NCI-H345 treated with DMSO at 0.1 percent for 48 hours (cell line): ENCODE data around the gene ZNF169.
"Not testable (repeated sequence)": the region's sequence is repeated elsewhere in the genome, so short reads cannot be mapped to it uniquely, and the experiment has no call there.

Experiments used
- DNase-seq: peaks from one replicate; lab custom pipeline; 2025; ENCODE audit not compliant: unreplicated experiment; lab: John Stamatoyannopoulos, UW

The ZNF169 gene

GRCh38 chr9:94286116-94286515, 27.0 kb downstream of the ZNF169 start:
- no peak for DNase-seq

DNA sequence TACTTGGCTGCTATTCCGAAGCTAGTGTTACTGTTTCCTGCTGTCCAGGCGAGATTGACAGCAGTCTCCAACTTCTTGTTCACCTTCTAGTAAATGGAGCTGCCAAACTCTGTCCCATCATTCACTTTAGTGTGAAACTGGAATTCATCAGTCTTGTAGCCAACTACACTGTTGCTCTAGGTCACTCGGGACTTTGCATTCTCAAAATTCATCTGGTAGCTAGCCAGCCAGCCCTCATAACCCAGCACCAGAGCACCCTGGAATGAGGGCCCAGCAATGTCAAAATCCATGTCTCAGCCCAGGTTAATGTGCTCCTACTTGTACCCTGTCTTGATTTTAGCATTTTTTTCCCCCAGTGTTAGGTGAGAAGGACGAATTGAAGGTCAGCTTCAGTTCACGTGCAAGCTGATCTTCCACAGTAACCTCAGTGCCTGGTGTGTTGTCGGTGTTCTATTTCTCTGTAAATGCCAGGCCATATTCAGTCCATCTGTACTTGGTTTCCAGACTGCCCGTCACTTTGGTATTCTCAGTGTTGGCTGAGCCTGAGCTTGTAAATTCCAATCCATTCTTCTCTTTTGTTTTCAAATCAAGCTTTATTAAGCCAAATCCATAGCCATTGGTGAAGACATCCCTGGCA, 28.9 kb downstream of the ZNF169 start:
- no peak for DNase-seq

- no peak for DNase-seq
These were observed 30.6 kb downstream of the ZNF169 start for GRCh38 chr9:94289691-94290090.

GRCh38 chr9:94298949-94299599, 40.0 kb downstream of the ZNF169 start:
- DNase-seq = no peak

GRCh38 chr9:94300470-94301301, 41.6 kb downstream of the ZNF169 start:
- DNase-seq = no peak

DNA sequence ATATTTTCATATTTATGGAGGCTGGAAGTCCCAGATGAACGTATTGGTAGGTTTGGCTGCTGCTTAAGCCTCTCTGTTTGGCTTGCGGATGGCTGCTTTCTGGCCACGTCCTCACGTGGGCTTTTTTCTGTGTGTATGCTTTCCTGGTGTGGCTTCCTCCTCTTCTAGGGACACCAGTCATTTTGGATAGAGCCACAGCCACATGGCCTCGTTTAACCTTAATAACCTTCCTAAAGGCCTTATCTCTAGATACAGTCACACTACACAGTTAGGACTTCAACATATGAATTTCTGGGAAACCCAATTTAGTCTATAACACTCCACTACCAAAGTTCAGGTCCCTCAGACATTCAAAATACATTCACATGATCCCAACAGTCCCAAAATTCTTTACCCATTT, 42.5 kb downstream of the ZNF169 start:
- DNase-seq = no peak

DNA sequence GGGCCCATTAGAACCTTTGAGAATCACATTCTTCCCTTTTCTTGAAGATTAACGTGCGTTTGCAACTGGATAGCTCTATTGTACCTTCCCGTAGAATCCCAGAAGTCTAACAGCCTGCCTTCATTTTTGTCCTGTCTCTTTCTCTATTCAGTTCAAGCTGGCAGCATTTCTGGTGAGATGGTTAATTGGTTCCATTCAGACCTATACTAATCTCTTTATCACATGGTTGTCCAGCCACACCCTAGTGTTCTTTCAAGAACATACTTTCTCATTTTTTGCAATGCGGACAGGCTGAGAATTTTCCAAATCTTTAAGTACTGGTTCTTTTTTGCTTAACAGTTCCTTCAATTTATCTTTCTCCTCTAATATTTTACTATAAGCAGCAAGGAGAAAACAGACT, 43.3 kb downstream of the ZNF169 start:
- no peak for DNase-seq

GRCh38 chr9:94303321-94303720, 44.2 kb downstream of the ZNF169 start:
- DNase-seq = no peak

GRCh38 chr9:94315034-94315984, 56.2 kb downstream of the ZNF169 start:
- DNase-seq = not testable (repeated sequence)

GRCh38 chr9:94316236-94316635, 57.1 kb downstream of the ZNF169 start:
- DNase-seq = not testable (repeated sequence)

DNA sequence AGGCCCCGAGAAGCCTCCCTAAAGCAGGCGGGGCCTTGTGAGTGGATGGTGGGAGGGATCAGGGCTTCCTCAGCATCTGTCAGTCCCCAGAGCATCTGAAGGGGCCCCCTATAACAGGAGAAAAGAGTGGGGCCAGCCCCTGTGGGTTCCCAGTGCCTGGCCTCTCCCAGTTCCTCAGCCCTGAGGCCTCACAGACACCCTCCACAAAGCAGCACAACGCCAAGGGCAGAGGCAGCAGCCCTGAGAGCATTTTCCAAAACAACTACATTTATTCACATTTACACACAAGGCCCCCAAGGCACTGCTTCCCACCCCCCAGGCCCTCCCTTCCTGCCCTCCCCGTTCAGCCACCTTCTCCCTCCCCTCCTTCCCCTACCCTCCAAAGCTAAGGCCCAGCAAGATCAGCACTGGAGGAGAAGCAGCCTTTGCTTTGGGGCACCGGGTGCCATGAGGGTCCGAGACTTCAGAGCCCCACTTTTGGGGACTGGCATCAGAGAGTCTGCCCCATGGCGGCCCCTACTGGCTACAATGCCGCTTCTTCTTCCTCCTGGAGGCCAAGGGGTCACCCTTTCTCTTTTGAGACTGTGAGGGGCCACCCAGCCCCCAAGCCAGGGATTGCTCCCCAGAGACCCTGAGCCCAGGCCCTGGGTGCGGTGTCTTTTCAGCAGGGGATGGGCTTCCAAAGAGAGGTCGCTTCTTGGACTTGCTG, 59.0 kb downstream of the ZNF169 start:
- not testable (repeated sequence) for DNase-seq

GRCh38 chr9:94322342-94322940, 63.3 kb downstream of the ZNF169 start:
- not testable (repeated sequence) for DNase-seq

DNA sequence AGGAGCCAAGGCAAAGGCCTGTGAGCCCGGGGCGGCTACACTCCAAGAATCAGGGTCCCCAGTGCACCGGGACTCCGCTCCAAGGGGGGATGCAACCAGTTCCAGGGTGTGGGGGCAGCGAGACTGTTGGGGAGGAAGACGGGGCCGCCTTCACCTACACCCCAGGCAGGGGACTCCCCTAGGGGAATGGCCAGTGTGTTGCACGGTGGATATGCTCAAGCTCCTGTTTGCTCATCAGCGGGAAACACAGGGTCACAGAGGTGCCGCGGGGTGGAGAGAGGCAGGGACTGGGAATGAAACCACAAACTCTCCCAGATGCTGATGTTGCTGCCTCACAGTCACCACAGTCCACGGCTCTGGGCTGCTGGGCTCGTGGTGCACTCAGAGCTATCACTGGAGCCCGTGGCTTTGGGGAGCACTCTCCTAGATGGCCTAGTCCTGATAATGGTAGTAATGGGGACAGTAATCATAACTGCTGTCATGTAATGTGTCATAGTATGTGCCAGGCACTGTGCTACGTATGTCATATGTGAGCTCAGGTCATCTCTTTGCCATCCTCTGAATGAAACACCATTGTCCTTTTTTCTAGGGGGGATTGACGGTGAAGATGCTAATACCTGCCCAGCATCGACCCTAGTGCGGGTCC, 64.2 kb downstream of the ZNF169 start:
- DNase-seq = not testable (repeated sequence)

DNA sequence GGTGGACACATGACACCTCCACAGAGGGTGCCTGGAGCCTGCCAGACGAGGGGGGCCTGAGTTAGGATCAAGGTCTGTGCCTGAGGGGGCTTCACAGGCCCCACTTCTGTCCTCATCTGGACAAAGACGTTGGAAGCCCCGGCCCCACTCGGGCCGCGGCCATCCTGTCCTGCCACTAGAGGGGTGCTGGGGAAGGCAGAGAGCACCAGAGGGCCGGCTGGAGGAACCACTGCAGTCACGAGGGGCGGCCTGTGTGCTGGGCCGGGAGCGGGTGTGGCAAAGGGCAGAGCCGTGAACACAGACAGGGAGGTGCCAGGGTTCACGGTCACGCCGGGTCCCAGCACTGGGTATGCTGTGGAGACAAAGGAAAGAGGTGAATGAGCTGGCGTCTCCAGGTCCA, 66.5 kb downstream of the ZNF169 start:
- not testable (repeated sequence) for DNase-seq

GRCh38 chr9:94328544-94328943, 69.4 kb downstream of the ZNF169 start, which contains the start of gene NUTM2F:
Gene NUTM2F (minus strand): TSS chr9:94328644. CDS start chr9:94328623, 21 bp downstream.
- DNase-seq = not testable (repeated sequence)

DNA sequence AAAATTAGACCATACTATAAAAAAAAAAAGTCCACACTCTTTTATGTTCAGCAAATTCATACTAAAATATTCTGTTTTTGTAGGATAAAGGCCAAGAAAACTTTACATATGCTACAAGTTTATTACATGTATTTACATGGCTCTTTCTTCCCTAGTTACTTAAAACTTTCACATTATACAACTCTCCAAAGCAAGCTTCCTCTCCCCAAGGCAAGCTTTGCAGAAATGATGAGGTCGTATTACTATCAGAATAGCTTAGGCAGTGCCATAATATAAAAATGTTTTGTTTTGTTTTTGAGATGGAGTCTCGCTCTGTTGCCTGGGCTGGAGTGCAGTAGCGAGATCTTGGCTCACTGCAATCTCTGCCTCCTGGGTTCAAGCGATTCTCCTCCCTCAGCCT, 77.3 kb downstream of the ZNF169 start:
- not testable (repeated sequence) for DNase-seq

DNA sequence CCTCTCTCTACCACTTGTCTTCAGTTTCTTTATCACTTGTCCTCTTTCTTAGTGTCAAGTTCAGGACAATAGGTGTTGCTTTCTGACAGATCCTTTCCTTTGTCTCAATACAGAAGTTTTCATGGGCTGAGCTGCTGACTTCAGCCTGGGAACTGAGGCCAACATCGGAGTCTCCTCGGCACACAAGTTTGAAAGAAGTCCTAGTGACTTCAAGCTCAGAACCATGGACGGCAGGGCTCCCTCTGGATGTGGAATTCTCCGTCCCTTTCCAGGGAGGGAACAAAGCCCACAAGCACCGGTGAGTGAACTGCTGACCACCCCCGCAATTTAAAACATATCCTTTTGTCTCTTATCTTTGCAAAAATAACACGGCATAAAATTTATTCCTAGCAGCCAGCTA, 79.6 kb downstream of the ZNF169 start:
- not testable (repeated sequence) for DNase-seq

- not testable (repeated sequence) for DNase-seq
These were observed 80.6 kb downstream of the ZNF169 start for GRCh38 chr9:94339657-94340056.

DNA sequence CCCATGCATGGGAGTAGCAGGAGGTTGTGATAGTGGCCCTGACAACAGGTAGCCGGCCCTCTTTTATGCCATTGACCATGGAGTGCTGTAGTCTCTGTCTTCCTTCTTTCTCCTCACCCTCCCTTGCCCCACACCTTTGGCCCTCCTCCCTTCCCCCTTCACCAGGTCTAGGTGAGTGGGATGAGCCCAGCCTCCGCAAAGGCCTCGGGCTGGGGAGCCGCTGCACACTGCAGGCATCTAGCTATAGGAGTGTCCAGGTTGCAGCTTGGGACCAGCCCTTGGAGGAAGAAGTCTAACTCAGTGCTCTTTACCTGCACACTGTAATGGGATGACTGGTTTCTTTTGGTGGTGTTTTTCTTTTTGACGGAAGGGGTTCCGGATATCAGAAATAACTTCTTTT, 81.7 kb downstream of the ZNF169 start:
- not testable (repeated sequence) for DNase-seq
